H9 (cell line): ENCODE data around the gene ADSL. TPM values are rescaled to one million over a fixed set of nuclear protein-coding genes. Genes with fewer than 3 reads are reported as not detected.

Experiments
- DNase-seq: peaks from one replicate; pipeline ENCODE4 v3.0.0-alpha.2; 2017
- H2AFZ ChIP-seq: one replicate; pipeline ENCODE4 v1.6.1; 2013; ENCODE audit warnings: mild to moderate bottlenecking, low read length, control low read depth, moderate library complexity
- H2AK5ac ChIP-seq: 2 replicates; pipeline ENCODE4 v1.6.1; 2013; ENCODE audit warnings: low read length, control low read depth, mixed read lengths; ENCODE audit not compliant: insufficient read length
- H2BK120ac ChIP-seq: one replicate; pipeline ENCODE4 v1.6.1; 2013; ENCODE audit warnings: low read depth, mild to moderate bottlenecking, low read length, control low read depth, inconsistent platforms; ENCODE audit not compliant: poor library complexity, severe bottlenecking
- H2BK12ac ChIP-seq: 2 replicates; pipeline ENCODE4 v1.6.1; 2013; ENCODE audit warnings: low read length, control low read depth, mixed read lengths, low read depth; ENCODE audit not compliant: insufficient read length
- H2BK15ac ChIP-seq: 2 replicates; pipeline ENCODE4 v1.6.1; 2013; ENCODE audit warnings: low read depth, low read length, control low read depth
- H2BK20ac ChIP-seq: one replicate; pipeline ENCODE4 v1.6.1; 2013; ENCODE audit warnings: low read depth, mild to moderate bottlenecking, low read length, control low read depth, inconsistent platforms; ENCODE audit not compliant: poor library complexity, severe bottlenecking
- H2BK5ac ChIP-seq: 2 replicates; pipeline ENCODE4 v1.6.1; 2013; ENCODE audit warnings: low read length, control low read depth, mixed read lengths; ENCODE audit not compliant: insufficient read length
- H3K14ac ChIP-seq: 2 replicates; pipeline ENCODE4 v1.6.1; 2013; ENCODE audit warnings: low read length, control low read depth; ENCODE audit not compliant: insufficient read depth
- H3K18ac ChIP-seq: 2 replicates; pipeline ENCODE4 v1.6.1; 2013; ENCODE audit warnings: low read depth, mild to moderate bottlenecking, mixed read lengths, low read length, control low read depth; ENCODE audit not compliant: insufficient read length
- H3K23ac ChIP-seq: 2 replicates; pipeline ENCODE4 v1.6.1; 2013; ENCODE audit warnings: low read length, control low read depth, mixed read lengths, low read depth; ENCODE audit not compliant: insufficient read length
- H3K23me2 ChIP-seq: 2 replicates; pipeline ENCODE4 v1.6.1; 2013; ENCODE audit warnings: low read depth, mild to moderate bottlenecking, mixed read lengths, low read length, control low read depth; ENCODE audit not compliant: insufficient read length, poor library complexity, severe bottlenecking
- H3K27ac ChIP-seq: 2 replicates; pipeline ENCODE4 v1.5.1; 2013; ENCODE audit warnings: low read length, control low read depth, mixed read lengths, low read depth; ENCODE audit not compliant: insufficient read length
- H3K27me3 ChIP-seq: 2 replicates; pipeline ENCODE4 v1.6.1; 2013; ENCODE audit warnings: low read length, control low read depth, inconsistent platforms; ENCODE audit not compliant: insufficient read depth
- H3K4ac ChIP-seq: 2 replicates; pipeline ENCODE4 v1.6.1; 2013; ENCODE audit warnings: low read depth, mild to moderate bottlenecking, control low read depth, inconsistent platforms, low read length, moderate library complexity
- H3K4me1 ChIP-seq: 2 replicates; pipeline ENCODE4 v1.6.1; 2013; ENCODE audit warnings: low read length, control low read depth, inconsistent platforms; ENCODE audit not compliant: insufficient read depth
- H3K4me2 ChIP-seq: 2 replicates; pipeline ENCODE4 v1.6.1; 2013; ENCODE audit warnings: low read length, control low read depth, mixed read lengths; ENCODE audit not compliant: insufficient read length, insufficient read depth
- H3K56ac ChIP-seq: 2 replicates; pipeline ENCODE4 v1.6.1; 2013; ENCODE audit warnings: low read depth, mild to moderate bottlenecking, mixed read lengths, low read length, control low read depth; ENCODE audit not compliant: insufficient read length
- H3K79me1 ChIP-seq: 2 replicates; pipeline ENCODE4 v1.6.1; 2013; ENCODE audit warnings: low read depth, mild to moderate bottlenecking, moderate library complexity, low read length, control low read depth, inconsistent platforms; ENCODE audit not compliant: insufficient read depth, poor library complexity, severe bottlenecking
- H3K79me2 ChIP-seq: 2 replicates; pipeline ENCODE4 v1.6.1; 2013; ENCODE audit warnings: low read length, control low read depth, inconsistent platforms; ENCODE audit not compliant: insufficient read depth
- H3K9ac ChIP-seq: 2 replicates; pipeline ENCODE4 v1.6.1; 2013; ENCODE audit warnings: low read length, control low read depth, mixed read lengths; ENCODE audit not compliant: insufficient read length; ENCODE audit errors: extremely low read depth
- H3K9me3 ChIP-seq: one replicate; pipeline ENCODE4 v1.6.1; 2013; ENCODE audit warnings: low read depth, low read length, inconsistent platforms; ENCODE audit not compliant: control insufficient read depth
- H3T11ph ChIP-seq: one replicate; pipeline ENCODE4 v1.6.1; 2013; ENCODE audit warnings: mild to moderate bottlenecking, low read length, control low read depth, inconsistent platforms
- H4K20me1 ChIP-seq: one replicate; pipeline ENCODE4 v1.6.1; 2013; ENCODE audit not compliant: control insufficient read depth, insufficient read length, insufficient read depth
- H4K5ac ChIP-seq: 2 replicates; pipeline ENCODE4 v1.6.1; 2013; ENCODE audit warnings: low read depth, mild to moderate bottlenecking, mixed read lengths, low read length, control low read depth; ENCODE audit not compliant: insufficient read length
- H4K8ac ChIP-seq: replicated peaks from 2 replicates; pipeline ENCODE4 v1.6.1; 2013; ENCODE audit warnings: low read length, control low read depth, mixed read lengths, low read depth; ENCODE audit not compliant: insufficient read length
- H4K91ac ChIP-seq: 2 replicates; pipeline ENCODE4 v1.6.1; 2013; ENCODE audit warnings: low read depth, mild to moderate bottlenecking, moderate library complexity, mixed read lengths, low read length, control low read depth; ENCODE audit not compliant: insufficient read length
- H3K27ac Mint-ChIP-seq, 3 experiments: 2 replicates in 2 of 3; 3 replicates in 1 of 3; pipeline ENCODE4 v1.8.0; 2020 to 2021; ENCODE audit warnings: mixed read lengths in 3 of 3, mild to moderate bottlenecking in 1 of 3, moderate library complexity in 1 of 3
- H3K27me3 Mint-ChIP-seq: 2 replicates; pipeline ENCODE4 v1.8.0; 2021; ENCODE audit warnings: low read depth, mild to moderate bottlenecking, moderate library complexity, mixed read lengths
- H3K36me3 Mint-ChIP-seq, 3 experiments: 2 replicates in 2 of 3; 3 replicates in 1 of 3; pipeline ENCODE4 v1.8.0; 2020 to 2021; ENCODE audit warnings: low read depth in 3 of 3, mixed read lengths in 3 of 3; ENCODE audit not compliant: insufficient read depth in 1 of 3
- H3K4me1 Mint-ChIP-seq, 2 experiments: 2 replicates each; pipeline ENCODE4 v1.8.0; 2020; ENCODE audit warnings: mixed read lengths in 2 of 2
- H3K4me3 Mint-ChIP-seq, 2 experiments: 2 replicates in 1 of 2; 3 replicates in 1 of 2; pipeline ENCODE4 v1.8.0; 2020 to 2021; ENCODE audit warnings: mild to moderate bottlenecking in 2 of 2, mixed read lengths in 2 of 2, moderate library complexity in 1 of 2
- H3K9me3 Mint-ChIP-seq, 2 experiments: 2 replicates in 1 of 2; 3 replicates in 1 of 2; pipeline ENCODE4 v1.8.0; 2020; ENCODE audit warnings: mild to moderate bottlenecking in 2 of 2, mixed read lengths in 2 of 2, moderate library complexity in 1 of 2
- WGBS: extraction: QIAGEN DNeasy Blood & Tissue Kit; methylation state at CpG from one replicate; pipeline ENCODE4 v1.1.7; 2013; ENCODE audit warnings: missing lambda C conversion rate, low lambda C conversion rate, mixed read lengths; ENCODE audit not compliant: insufficient read length; ENCODE audit errors: extremely low coverage; 5-methylcytosine and 5-hydroxymethylcytosine counted together
- total RNA-seq: library from RNA; stranded (reverse); gene quantifications from 2 replicates; pipeline ENCODE4 v1.2.1, GENCODE V29; 2021
- TF ChIP-seq, protein P1 (sequence below): fragments of 200-600 bp; sonication (generic); conservative IDR thresholded peaks from 3 replicates; pipeline ENCODE4 v1.8.0; 2021; ENCODE audit warnings: antibody characterized with exemption, mild to moderate bottlenecking

The ADSL gene
- total RNA-seq, 1 experiment from 2014 or later, result 175 TPM

DNA sequence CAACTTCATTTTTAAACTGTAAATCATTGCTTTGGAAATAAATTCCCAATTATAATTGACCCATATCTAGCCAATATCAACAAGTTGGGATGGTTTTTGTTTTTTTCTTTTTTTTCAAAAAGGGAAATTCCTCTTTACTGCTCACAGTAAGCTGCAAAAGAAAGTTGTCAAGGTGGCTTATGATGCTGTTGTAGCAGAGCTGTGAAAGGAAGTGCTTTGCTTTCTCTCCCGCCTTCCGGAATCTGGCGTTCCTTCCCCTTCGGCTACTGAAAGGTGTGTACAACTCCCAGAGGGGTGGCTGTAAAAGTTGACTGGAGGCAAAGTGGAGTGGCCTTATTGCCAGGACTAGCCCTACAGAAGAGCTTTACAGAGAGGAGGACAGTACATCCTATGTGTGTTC, 16.2 kb upstream of the ADSL start:
- Histone ChIP-seq H2BK12ac (no peak overlapping the region), H3K18ac (no peak overlapping the region), H3K9ac (no peak overlapping the region), H3K79me1 (no peaks in the 10 kb centered on the region), H2AK5ac (no peak overlapping the region), H3K27me3 (no peaks in the 10 kb centered on the region), H4K20me1 (peaks cover 2% of the 10 kb centered on the region), H3K79me2 (no peaks in the 10 kb centered on the region), H4K91ac (no peak overlapping the region), H3K4ac (no peak overlapping the region), H2BK5ac (no peak overlapping the region), H2BK20ac (no peak overlapping the region), H2AFZ (no peak overlapping the region), H3T11ph (no peak overlapping the region), H4K8ac (no peak overlapping the region), H2BK120ac (no peak overlapping the region), H3K9me3 (no peaks in the 10 kb centered on the region), H3K14ac (no peak overlapping the region), H3K23ac (no peak overlapping the region), H2BK15ac (no peak overlapping the region), H3K56ac (no peak overlapping the region), H3K27ac (no peak overlapping the region), H3K23me2 (no peaks in the 10 kb centered on the region), H3K4me1 (peaks cover 12% of the 10 kb centered on the region), H4K5ac (no peak overlapping the region), H3K4me2 (no peak overlapping the region)
- TF ChIP-seq, protein P1, sequence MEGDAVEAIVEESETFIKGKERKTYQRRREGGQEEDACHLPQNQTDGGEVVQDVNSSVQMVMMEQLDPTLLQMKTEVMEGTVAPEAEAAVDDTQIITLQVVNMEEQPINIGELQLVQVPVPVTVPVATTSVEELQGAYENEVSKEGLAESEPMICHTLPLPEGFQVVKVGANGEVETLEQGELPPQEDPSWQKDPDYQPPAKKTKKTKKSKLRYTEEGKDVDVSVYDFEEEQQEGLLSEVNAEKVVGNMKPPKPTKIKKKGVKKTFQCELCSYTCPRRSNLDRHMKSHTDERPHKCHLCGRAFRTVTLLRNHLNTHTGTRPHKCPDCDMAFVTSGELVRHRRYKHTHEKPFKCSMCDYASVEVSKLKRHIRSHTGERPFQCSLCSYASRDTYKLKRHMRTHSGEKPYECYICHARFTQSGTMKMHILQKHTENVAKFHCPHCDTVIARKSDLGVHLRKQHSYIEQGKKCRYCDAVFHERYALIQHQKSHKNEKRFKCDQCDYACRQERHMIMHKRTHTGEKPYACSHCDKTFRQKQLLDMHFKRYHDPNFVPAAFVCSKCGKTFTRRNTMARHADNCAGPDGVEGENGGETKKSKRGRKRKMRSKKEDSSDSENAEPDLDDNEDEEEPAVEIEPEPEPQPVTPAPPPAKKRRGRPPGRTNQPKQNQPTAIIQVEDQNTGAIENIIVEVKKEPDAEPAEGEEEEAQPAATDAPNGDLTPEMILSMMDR, result no peak
- DNase-seq, result no peak
- H3K4me3 Mint-ChIP-seq, result no peak overlapping the region
- no CpG with 5 or more reads among the region's 4 CpGs for WGBS
- no peaks in the 10 kb centered on the region; the same call in none of the 2 replicates for H3K27me3 Mint-ChIP-seq
- no peaks in the 10 kb centered on the region for H3K9me3 Mint-ChIP-seq
- H3K36me3 Mint-ChIP-seq, result peaks cover 0 to 32% (median 8%) of the 10 kb centered on the region in 3 experiments; a peak in 2 of 7 replicates
- H3K4me1 Mint-ChIP-seq, result peaks cover 70 to 81% of the 10 kb centered on the region in 2 experiments
- H3K27ac Mint-ChIP-seq, result peak overlapping the region in 1 of 3 experiments; percentile 90; a peak in 2 of 7 replicates
